ENCODE data around the gene FLNA.

DNA sequence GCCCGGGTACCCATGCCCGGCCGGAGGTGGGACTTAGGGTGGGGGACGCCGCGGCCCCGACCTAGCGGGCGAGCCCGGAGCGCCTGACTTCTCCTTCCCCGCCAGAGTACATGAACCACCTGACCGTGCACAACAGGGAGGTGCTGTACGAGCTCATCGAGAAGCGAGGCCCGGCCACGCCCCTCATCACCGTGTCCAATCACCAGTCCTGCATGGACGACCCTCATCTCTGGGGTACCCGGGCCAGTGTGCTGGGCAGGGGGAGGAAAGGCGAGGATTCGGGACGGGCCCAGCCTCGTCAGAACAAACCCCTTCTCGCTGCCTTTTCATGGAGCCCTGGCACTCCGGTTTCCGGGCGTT, 37.5 kb upstream of the FLNA start:
- TF ChIP-seq, protein P1, sequence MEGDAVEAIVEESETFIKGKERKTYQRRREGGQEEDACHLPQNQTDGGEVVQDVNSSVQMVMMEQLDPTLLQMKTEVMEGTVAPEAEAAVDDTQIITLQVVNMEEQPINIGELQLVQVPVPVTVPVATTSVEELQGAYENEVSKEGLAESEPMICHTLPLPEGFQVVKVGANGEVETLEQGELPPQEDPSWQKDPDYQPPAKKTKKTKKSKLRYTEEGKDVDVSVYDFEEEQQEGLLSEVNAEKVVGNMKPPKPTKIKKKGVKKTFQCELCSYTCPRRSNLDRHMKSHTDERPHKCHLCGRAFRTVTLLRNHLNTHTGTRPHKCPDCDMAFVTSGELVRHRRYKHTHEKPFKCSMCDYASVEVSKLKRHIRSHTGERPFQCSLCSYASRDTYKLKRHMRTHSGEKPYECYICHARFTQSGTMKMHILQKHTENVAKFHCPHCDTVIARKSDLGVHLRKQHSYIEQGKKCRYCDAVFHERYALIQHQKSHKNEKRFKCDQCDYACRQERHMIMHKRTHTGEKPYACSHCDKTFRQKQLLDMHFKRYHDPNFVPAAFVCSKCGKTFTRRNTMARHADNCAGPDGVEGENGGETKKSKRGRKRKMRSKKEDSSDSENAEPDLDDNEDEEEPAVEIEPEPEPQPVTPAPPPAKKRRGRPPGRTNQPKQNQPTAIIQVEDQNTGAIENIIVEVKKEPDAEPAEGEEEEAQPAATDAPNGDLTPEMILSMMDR (conservative IDR thresholded peaks at IDR 0.05; ENCODE audit: low read depth, low read length), result no peak
- TF ChIP-seq EZH2 (IDR thresholded peaks at IDR 0.05; ENCODE audit: borderline replicate concordance, low read depth, low read length, poor library complexity, severe bottlenecking), result no peak

All from A673 (cell line).